GM12865 (cell line): ENCODE results near the gene FKBP3.
A peak's percentile ranks its signal among the peaks of the same experiment; 100 is the strongest.

ENCODE experiments used
- DNase-seq: peaks from one replicate; pipeline ENCODE4 v3.0.0; 2010; ENCODE audit warnings: low read depth
- H3K4me3 ChIP-seq: 2 replicates; pipeline ENCODE4 v1.5.1; 2011; ENCODE audit warnings: mild to moderate bottlenecking, low read depth, low read length, control low read depth
- TF ChIP-seq, protein P1 (sequence below): IDR thresholded peaks from 2 replicates; pipeline ENCODE4 v1.5.1; 2011; ENCODE audit warnings: low read length, control low read depth, low read depth, inconsistent platforms; ENCODE audit not compliant: insufficient read depth; ENCODE audit errors: missing control alignments

The FKBP3 gene

DNA sequence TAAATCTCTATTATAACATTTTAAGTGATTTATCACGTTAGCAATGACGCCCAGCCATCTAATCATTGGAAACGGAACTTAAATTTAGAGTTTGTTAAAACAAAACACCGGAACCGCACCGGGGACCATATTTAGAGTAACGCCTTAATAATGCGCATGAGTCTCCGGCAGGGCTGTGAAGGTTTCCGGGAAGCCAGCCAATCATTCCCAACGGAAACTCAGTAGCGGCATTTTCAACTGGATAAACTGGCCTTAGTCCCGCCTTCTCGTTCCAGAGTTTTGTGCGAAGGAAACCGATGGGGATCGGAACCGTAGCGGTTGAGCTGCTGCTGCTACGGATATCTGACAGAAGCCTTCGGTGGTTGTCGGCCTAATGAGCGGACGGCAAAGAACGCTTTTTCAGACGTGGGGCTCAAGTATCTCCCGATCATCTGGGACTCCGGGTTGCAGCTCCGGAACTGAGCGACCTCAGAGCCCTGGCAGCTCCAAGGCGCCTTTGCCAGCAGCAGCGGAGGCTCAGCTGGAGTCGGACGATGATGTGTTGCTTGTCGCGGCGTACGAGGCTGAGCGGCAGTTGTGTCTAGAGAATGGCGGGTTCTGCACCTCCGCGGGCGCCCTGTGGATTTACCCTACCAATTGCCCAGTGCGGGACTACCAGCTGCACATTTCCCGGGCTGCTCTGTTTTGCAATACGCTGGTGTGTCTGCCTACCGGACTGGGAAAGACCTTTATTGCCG is 1.5 kb upstream of the FKBP3 start, which contains the start of gene FANCM:
FANCM (plus strand) TSS at position 272 of the 737 bp plus-strand sequence; CDS start at position 374, 102 bp downstream.
- DNase-seq: peak; percentile 98
- TF ChIP-seq, protein P1, sequence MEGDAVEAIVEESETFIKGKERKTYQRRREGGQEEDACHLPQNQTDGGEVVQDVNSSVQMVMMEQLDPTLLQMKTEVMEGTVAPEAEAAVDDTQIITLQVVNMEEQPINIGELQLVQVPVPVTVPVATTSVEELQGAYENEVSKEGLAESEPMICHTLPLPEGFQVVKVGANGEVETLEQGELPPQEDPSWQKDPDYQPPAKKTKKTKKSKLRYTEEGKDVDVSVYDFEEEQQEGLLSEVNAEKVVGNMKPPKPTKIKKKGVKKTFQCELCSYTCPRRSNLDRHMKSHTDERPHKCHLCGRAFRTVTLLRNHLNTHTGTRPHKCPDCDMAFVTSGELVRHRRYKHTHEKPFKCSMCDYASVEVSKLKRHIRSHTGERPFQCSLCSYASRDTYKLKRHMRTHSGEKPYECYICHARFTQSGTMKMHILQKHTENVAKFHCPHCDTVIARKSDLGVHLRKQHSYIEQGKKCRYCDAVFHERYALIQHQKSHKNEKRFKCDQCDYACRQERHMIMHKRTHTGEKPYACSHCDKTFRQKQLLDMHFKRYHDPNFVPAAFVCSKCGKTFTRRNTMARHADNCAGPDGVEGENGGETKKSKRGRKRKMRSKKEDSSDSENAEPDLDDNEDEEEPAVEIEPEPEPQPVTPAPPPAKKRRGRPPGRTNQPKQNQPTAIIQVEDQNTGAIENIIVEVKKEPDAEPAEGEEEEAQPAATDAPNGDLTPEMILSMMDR: no peak
- peak within 1 kb of the TSS; percentile 92 for H3K4me3 ChIP-seq

DNA sequence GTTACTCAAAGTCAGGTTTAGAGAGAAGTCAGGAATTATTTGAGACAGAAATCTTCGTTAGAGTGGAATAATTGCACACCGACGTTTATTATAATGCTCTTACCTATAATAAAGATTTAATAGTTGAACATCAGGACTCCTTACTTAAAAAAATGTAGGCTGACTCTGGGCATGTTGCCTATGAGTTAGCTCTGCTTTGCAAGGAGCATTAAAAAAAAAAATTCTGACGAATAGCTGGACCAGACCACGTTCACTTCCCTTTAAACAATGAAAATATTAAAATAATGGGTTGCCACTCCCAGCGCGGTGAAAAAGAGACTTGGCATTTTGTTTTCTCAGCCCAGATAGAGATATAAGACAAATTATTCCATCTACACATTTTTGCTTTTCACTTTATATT is 875 bp upstream of the FKBP3 start:
- TF ChIP-seq, protein P1: no peak
- peak overlapping the region; percentile 92 for H3K4me3 ChIP-seq
- DNase-seq: peak; percentile 20

DNA sequence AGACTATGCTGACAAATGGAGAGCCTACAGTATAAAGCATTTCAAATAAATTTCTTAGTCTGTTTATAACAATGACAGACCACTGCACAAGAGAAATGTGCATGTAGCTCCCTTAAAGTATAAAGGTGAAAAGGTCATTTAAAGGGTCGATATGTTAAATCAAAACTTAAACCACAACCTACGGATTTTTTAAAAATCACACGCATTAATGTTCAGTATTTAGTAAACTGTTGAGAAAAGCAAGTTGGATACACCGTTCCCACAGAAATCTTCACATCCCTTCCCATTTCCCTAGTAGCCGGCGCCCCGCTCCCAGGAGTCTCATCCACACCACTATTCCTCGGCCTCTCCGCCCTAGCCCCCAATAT is 614 bp downstream of the FKBP3 start:
- no peak for DNase-seq
- peak overlapping the region; percentile 92 for H3K4me3 ChIP-seq
- TF ChIP-seq, protein P1: no peak

DNA sequence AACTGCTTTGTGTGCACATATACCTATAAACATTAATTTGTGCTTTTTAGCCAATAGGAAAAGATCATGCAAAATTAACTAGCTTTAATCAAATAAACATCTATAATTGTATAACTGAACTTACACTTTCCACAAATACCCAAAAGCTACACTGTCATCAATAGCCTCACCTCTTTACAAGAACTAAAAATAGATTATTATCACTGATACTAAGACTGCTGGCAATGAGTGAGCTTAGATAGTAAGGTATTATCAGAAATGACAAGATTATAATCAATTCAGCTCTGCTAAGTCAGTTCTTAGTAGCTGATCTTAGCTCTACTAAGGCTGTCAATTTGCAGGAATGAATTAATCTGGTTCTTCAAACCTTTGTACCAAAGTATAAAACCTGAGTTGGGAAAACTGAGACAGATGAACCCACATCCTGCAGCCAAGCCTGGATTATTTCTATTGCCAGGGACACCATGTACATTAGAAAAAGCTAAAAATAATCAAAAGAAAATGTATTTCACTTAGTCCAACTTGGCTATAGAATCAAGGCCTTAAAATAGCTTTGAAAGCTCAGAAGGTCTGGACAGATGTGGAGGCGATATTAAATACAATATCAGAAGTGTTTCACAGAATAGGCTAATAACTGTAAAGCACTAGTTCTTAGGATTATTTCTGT is 5.2 kb downstream of the FKBP3 start:
- TF ChIP-seq, protein P1: no peak
- no peak for DNase-seq
- H3K4me3 ChIP-seq: no peak overlapping the region

DNA sequence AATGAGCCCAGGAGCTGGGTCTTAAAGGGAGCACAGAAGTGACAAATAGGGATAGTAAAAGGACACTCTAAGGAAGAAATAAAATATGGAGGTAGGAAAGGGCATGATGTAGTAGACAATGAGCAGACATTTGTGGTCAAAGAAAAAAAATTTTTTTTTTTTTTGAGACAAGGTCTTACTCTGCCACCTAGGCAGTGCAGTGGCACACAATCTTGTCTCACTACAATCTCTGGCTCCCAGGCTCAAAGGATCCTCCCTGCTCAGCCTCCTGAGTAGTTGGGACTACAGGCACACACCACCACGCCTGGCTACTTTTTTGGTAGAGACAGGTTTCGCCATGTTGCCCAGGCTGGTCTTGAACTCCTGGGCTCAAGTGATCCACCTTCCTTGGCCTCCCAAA is 8.5 kb downstream of the FKBP3 start:
- no peak overlapping the region for H3K4me3 ChIP-seq
- no peak for DNase-seq
- TF ChIP-seq, protein P1: no peak

DNA sequence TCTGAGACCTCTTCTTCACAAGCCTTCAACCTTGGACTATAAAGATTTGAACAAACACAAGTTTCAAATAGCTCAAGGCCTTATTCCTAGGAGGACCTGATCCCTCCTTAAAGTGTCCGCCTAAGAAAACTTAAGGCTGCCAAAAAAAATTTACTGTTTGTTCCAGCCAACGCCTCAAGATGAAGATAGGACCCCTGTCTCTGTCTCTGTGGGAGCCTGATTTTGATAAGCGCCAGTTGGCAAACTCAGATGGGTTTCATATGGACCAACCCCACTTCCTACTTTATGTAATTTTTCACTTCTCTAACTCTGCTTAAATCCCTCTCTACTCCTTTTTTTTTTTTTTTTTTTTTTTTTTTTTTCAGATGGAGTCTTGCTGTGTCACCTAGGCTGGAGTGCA is 11.0 kb downstream of the FKBP3 start:
- DNase-seq: no peak
- TF ChIP-seq, protein P1: no peak
- no peak overlapping the region for H3K4me3 ChIP-seq
